GM18517 (cell line): ENCODE data around the gene PSKH1.
A peak's percentile ranks its signal among the peaks of the same experiment; 100 is the strongest.
"Not testable (repeated sequence)": the region's sequence is repeated elsewhere in the genome, so short reads cannot be mapped to it uniquely, and the experiment has no call there.

Source experiments
- ATAC-seq: cut with Tn5 transposase; IDR thresholded peaks from one replicate; pipeline ENCODE4 v1.9.1; 2021; ENCODE audit warnings: mild to moderate bottlenecking, moderate library complexity; ENCODE audit not compliant: unreplicated experiment

The PSKH1 gene

GRCh38 chr16:67923414-67924116 is 30.5 kb downstream of the PSKH1 start:
- ATAC-seq = no peak

DNA sequence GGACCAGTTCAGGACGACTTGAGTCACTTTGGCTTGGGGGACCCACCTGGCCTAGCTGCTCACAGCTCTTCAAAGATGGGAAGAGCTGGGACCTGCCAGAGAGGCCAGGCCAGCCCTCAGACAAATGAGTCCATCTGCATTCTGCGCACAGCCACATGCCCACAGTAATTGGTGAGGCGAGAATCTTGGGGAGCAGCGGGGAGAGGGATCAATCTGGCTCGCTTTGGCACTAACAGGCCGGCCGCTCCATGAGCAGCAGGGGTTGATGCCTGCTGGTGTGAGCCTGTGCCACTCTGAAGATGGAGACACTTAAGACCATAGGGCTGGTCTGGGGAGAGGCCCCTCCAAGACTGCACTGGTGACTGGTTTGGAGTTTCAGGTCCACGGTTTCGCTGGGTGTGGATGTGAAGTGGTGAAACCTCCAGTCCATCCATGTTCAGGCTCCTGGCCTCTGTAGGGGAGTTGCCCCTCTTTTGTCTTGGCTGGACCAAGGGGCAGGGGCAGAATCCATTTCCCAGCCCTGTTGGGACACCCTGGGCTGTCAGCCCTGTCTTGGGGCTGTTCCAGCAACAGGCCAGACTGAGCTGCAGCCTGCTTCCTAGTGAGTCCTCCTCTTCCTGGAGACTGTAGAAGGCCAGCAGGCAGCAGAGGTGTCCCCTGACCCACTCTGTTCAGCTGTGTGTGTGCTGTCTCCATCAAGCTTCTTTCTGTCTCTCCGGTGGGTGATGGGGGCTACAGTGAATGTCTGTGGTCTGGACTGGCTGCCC is 31.3 kb downstream of the PSKH1 start:
- no peak for ATAC-seq

DNA sequence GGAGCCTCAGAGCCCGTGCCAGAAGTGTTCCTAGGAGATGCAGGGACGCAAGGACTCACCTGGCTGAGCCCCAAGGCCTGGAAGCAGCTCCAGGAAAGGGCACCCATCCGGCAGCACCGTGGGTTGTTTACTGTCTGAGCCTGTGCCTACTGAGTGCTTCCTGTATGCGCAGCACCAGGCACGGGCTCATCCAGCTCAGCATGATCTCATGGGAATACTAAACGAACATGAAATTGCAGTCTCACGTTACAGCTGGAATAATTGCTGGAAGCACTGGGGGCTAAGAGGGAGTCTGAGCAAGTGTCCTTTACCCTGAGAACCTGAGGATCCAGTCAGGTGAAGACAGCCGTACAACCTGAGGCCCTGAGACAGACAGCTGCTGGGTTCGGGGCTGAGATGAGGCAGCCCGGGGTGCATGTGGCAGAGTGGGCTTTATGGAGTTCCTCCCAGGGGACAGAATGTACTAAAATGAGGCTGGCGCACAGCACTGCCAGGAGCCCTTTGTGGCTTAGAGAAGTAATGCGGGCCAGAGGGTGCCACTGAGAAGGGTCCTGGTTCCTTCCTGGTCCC is 33.2 kb downstream of the PSKH1 start:
- no peak for ATAC-seq

DNA sequence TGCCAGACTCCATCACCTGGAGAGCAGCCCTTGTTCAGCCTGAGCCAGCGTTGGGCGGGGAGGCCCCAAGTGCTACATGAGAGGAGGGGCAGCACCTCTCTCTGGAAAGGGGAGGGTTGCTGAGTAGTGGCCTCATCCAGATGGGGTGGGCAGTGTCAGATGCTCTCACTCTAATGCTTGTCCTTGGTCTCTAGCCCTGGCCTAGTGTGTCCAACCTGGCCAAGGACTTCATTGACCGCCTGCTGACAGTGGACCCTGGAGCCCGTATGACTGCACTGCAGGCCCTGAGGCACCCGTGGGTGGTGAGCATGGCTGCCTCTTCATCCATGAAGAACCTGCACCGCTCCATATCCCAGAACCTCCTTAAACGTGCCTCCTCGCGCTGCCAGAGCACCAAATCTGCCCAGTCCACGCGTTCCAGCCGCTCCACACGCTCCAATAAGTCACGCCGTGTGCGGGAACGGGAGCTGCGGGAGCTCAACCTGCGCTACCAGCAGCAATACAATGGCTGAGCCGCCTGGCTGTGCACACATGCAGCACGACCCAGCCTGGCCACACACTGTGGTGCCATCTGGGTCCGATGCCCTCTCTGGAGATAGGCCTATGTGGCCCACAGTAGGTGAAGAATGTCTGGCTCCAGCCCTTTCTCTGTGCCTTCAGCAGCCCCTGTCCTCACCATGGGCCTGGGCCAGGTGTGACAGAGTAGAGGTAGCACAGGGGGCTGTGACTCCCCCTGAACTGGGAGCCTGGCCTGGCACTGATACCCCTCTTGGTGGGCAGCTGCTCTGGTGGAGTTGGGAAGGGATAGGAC is 34.3 kb downstream of the PSKH1 start:
- ATAC-seq = no peak

- ATAC-seq = no peak
These were observed 35.1 kb downstream of the PSKH1 start for GRCh38 chr16:67928147-67928546.

DNA sequence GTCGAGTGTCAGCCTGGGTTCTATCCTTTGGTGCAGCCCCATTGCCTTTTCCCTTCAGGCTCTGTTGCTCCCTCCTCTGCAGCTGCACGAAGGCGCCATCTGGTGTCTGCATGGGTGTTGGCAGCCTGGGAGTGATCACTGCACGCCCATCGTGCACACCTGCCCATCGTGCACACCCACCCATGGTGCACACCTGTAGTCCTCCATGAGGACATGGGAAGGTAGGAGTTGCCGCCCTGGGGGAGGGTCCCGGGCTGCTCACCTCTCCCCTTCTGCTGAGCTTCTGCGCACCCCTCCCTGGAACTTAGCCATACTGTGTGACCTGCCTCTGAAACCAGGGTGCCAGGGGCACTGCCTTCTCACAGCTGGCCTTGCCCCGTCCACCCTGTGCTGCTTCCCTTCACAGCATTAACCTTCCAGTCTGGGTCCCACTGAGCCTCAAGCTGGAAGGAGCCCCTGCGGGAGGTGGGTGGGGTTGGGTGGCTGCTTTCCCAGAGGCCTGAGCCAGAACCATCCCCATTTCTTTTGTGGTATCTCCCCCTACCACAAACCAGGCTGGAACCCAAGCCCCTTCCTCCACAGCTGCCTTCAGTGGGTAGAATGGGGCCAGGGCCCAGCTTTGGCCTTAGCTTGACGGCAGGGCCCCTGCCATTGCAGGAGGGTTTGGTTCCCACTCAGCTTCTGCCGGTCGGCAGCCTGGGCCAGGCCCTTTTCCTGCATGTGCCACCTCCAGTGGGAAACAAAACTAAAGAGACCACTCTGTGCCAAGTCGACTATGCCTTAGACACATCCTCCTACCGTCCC is 35.7 kb downstream of the PSKH1 start:
- no peak for ATAC-seq

DNA sequence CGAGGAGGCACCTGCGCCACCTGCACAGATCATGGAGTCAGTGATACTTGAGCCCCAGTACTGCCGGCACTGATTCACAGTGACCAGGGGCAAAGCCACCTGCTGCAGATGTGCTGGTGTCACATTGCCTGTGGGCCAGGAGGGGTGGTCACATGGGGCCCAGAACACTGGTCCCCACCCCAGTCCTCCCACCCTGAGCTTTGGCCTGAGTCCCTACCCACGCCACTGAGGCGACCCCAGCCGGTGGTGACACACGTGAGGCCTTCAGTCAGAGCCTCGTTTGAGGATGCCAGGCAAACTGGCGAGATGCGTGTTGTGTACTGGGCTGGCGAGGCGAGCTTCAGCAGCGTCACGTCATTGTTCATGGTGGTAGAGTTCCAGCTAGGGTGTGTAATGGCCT is 37.1 kb downstream of the PSKH1 start:
- ATAC-seq = no peak

- ATAC-seq = no peak
These were observed 37.7 kb downstream of the PSKH1 start for GRCh38 chr16:67930678-67931211.

- ATAC-seq = no peak
These were observed 38.8 kb downstream of the PSKH1 start, which contains the start of gene CTRL for GRCh38 chr16:67931712-67932461. CTRL (minus strand) TSS chr16:67931862; CDS start chr16:67931852, 10 bp downstream.

DNA sequence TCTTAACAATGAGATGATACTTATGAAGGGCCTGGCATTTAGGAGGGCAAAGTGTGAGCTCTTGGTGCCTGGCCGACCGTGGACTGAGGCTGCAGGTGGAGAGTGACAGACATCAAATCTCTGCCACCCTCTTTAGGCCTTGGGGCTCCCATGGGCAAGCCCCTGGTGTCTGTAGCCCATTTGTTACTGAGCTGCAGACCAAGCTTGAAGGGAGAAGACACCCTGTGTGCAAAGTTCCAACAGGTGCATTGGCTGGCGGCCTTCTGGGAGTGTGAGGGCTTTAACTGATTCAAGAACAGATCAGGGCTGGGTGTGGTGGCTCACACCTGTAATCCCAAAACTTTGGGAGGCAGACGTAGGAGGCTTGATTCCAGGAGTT is 39.4 kb downstream of the PSKH1 start:
- ATAC-seq = no peak

- ATAC-seq = no peak
These were observed 40.8 kb downstream of the PSKH1 start for GRCh38 chr16:67933805-67934204.

DNA sequence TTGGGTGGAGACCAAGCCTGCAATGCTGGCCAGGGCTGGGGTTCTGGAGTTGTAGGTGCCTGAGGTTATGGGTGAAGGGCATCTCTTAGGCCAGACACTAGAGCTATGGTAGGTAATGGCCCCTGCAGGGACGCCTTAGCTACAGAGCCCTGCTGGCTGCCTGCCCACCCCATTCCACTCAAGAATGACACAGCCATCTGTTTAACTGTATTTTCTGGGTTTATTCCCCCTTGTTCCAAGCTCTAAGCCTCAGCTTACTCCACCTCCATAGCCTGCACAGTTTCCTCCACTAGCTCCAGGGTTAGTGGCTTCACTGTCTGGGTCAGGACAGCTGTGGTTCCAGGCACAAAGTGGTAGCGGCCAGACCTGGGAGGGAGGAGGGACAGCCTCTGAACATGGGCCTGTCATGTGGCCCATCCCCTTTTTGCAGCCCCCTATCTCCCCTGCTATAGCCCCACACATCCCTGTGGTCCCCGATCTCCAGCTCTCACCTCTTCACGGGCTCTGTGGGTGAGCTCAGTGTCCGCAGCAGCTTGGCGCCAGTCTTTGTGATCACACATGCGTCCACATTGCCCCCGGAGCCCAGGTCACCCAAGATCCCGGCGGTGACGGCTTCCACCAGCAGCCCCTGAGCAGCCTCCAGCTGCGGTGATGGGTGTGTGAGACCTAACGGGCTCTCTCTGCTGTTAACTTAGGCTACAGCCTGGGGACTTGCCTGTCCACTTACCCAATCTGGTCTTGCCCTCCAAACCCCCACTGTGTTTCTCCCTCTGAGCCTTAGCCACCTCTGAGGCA is 41.4 kb downstream of the PSKH1 start:
- ATAC-seq = no peak

GRCh38 chr16:67935101-67935401 is 42.0 kb downstream of the PSKH1 start:
- no peak for ATAC-seq

DNA sequence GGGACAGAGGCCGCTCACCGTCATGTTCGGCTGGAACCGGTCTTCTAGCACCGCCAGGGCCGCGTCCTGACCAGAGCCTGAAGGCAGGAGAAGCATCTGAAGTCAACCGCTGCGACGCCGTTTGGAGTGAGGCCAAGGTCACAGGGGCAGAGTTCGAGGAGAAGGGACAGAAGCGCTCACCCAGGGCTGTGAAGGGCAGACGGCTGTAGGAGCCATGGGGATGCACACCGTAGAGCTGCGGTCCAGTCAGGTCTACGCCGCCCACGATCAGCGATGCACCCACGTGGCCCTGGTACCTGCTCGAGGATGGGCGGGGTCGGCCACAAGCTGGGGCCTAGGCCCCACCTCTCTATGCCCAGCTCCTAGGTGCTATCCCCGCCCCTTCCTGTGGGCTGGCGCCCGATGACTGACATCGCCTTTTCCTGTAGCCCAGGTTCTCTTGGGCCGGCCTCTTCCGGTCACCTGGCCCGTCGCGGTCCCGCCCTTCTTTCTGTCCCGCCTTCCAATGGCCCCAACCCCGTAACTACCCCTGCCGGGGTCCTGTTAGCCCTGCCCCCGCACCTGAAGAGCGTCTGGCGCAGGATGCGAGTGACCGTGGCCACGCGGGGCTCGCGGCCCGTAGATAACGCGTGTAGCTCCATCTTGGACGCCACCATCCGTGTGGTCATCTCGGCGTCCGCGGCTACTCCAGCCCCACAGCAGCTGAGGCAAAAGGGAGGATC is 42.5 kb downstream of the PSKH1 start:
- ATAC-seq = peak; percentile 86

- no peak for ATAC-seq
These were observed 43.2 kb downstream of the PSKH1 start, which contains the start of gene PSMB10 for GRCh38 chr16:67936124-67936879. PSMB10 (minus strand) TSS chr16:67936850; CDS start chr16:67936749, 101 bp downstream.

DNA sequence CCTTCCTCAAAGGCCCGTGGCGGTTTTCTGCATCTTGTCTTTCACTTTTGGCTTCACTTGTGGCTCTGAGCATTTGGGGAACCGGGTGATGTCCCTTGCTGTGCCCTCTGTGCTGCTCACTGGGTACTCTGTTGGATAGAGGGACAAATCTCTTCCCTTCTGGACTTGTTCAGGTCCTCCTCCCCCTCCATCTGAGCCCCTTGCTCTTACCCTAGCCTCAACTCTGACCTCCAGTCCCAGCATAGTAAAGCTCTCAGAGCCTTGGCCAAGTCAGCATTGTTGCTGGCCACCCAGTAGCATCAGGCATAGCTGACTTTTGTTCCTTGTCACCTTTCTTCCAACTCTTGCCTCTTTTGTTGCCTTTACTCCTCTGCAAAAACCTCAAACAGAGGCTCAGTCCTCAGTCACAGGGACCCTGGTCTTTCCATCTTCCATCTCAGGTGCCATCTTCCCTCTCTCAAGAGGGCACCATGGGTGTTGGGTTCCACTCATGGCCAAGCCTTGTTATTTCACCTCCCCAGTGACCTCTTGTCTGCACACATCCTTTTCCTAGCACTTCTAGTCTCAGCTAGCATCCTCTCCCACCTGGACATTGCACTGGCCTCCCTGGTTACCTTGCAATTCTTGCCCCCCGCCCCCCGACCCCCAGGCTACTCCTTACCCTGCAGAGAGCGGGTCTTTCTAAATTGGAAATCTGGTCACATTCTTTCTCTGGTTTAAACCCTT is 44.0 kb downstream of the PSKH1 start:
- peak; percentile 69 for ATAC-seq

- ATAC-seq = not testable (repeated sequence)
These were observed 44.7 kb downstream of the PSKH1 start for GRCh38 chr16:67937713-67938112.
